DMS 273 treated with DMSO at 0.1 percent for 48 hours (cell line): ENCODE measurements around the gene TEX28.
"Not testable (repeated sequence)": the region's sequence is repeated elsewhere in the genome, so short reads cannot be mapped to it uniquely, and the experiment has no call there.

Experiments
- DNase-seq: peaks from one replicate; lab custom pipeline; 2025; lab: John Stamatoyannopoulos, UW

The TEX28 gene

GRCh38 chrX:154247377-154248045 is 47.4 kb downstream of the TEX28 start:
- DNase-seq: not testable (repeated sequence)

GRCh38 chrX:154239982-154240503 is 54.9 kb downstream of the TEX28 start:
- DNase-seq: not testable (repeated sequence)

GRCh38 chrX:154238939-154239559 is 55.9 kb downstream of the TEX28 start:
- not testable (repeated sequence) for DNase-seq

- DNase-seq: not testable (repeated sequence)
Measured at GRCh38 chrX:154233620-154234019, 61.3 kb downstream of the TEX28 start.

- not testable (repeated sequence) for DNase-seq
Measured at GRCh38 chrX:154231443-154231842, 63.5 kb downstream of the TEX28 start.

- DNase-seq: not testable (repeated sequence)
Measured at GRCh38 chrX:154226706-154227105, 68.2 kb downstream of the TEX28 start.

- not testable (repeated sequence) for DNase-seq
Measured at GRCh38 chrX:154225292-154225691, 69.6 kb downstream of the TEX28 start.
